ENCODE results near the gene CDYL. TPM values are rescaled to one million over a fixed set of nuclear protein-coding genes. Genes with fewer than 3 reads are reported as not detected.

The CDYL gene
- total RNA-seq, 4 donors from 2014 or later, result 24.1 to 24.8 (median 24.5) TPM

GRCh38 chr6:4756247-4756646 is 20.0 kb upstream of the CDYL start:
- DNase-seq (no peak), ATAC-seq (no peak)
- no peaks in the 10 kb centered on the region for H3K27me3 ChIP-seq
- no peaks in the 10 kb centered on the region for H3K9me3 ChIP-seq
- no peaks in the 10 kb centered on the region for H3K36me3 ChIP-seq
- no peak overlapping the region for H3K4me3 ChIP-seq
- intact Hi-C loops (cut with DNase I; ENCODE audit: low total_unique reads) (no loop called here), in situ Hi-C loops (cut with MboI; ENCODE audit: low sequenced_read_pairs in 4 of 4) (no loop called here)
- H3K27ac ChIP-seq, result no peak overlapping the region
- H3K4me1 ChIP-seq, result no peaks in the 10 kb centered on the region
- no peak for TF ChIP-seq CTCF (IDR thresholded peaks at IDR 0.05 in 4 of 5, conservative IDR thresholded peaks at IDR 0.05 in 1 of 5)
- TF ChIP-seq POLR2A (IDR thresholded peaks at IDR 0.05), result no peak

DNA sequence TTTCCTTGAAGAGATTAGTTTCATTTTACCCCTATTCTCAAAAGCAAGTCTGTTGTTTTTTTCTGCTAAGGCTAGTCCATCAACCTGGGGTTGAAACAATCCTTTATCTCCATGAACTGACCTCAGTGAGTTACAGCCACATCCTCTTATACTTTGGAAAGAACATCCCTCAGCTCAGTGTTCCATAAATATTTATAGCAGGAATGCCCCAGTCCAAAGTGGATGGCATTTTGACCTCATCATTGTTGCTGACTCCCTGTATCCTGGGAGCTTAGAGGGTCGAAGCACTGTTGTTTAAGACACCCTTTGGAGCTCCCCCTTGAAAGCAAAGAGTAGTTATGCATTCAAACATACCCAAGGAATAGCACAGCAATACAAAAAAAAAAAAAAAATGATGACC is 16.2 kb upstream of the CDYL start:
- Histone ChIP-seq H3K36me3 (no peaks in the 10 kb centered on the region), H3K4me1 (no peaks in the 10 kb centered on the region), H3K4me3 (no peak overlapping the region), H3K9me3 (peaks cover 0 to 5% (median 0%) of the 10 kb centered on the region in 3 donors), H3K27me3 (no peaks in the 10 kb centered on the region), H3K27ac (no peak overlapping the region)
- TF ChIP-seq POLR2A (IDR thresholded peaks at IDR 0.05) (no peak), CTCF (IDR thresholded peaks at IDR 0.05 in 4 of 5, conservative IDR thresholded peaks at IDR 0.05 in 1 of 5) (no peak)
- DNase-seq, result no peak
- ATAC-seq, result no peak
- in situ Hi-C loops (cut with MboI; ENCODE audit: low sequenced_read_pairs in 4 of 4), result loop anchor here in 1 of 4 donors (10.0 kb wide), 1 partner anchor 105 kb away; no protein-coding TSS in a partner anchor
- intact Hi-C loops (cut with DNase I; ENCODE audit: low total_unique reads), result no loop called here

DNA sequence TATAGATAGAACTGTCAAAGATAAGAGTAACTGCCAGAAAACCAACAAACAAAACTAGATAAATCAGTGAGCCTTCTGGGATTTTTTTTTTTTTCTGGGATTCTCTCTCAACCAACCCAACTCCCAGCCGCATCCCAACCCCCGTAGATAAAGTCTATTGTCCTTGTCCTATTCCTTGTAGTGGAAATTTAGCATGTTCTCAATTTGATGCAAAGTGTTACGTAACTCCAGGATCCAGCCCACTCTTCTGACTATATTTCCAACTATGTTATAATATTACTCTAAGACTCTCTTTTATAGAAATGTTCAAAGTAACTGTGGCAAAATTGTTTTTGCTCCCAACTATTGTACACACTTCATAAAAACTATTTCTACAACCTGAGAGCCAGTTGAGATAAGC is 15.4 kb upstream of the CDYL start:
- ATAC-seq, result no peak
- TF ChIP-seq POLR2A (IDR thresholded peaks at IDR 0.05), result no peak
- TF ChIP-seq CTCF (IDR thresholded peaks at IDR 0.05 in 4 of 5, conservative IDR thresholded peaks at IDR 0.05 in 1 of 5), result no peak
- Histone ChIP-seq H3K4me3 (no peak overlapping the region), H3K36me3 (no peaks in the 10 kb centered on the region), H3K27me3 (no peaks in the 10 kb centered on the region), H3K27ac (no peak overlapping the region), H3K4me1 (no peaks in the 10 kb centered on the region), H3K9me3 (peaks cover 0 to 5% (median 0%) of the 10 kb centered on the region in 3 donors)
- intact Hi-C loops (cut with DNase I; ENCODE audit: low total_unique reads) (no loop called here), in situ Hi-C loops (cut with MboI; ENCODE audit: low sequenced_read_pairs in 4 of 4) (loop anchor here in 1 of 4 donors (10.0 kb wide), 1 partner anchor 106 kb away; no protein-coding TSS in a partner anchor)
- no peak for DNase-seq

DNA sequence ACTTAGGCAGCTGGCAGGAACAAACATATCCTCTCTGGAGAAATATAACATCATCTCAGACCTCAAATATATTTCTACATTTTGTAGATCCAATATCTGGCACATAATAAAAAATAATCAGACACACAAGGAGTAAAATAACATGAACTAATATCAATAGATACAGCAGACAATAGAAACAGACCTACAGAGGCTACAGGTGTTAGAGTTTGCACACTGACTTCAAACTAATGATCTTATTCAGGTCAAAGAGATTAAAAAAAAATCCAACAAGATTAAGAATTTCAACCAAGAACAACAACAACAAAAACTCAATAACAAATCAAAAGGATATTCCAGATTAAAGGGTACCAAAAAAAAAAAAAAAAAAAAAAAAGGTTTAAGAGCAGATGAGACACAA is 13.9 kb upstream of the CDYL start:
- Histone ChIP-seq H3K4me3 (no peak overlapping the region), H3K36me3 (no peaks in the 10 kb centered on the region), H3K9me3 (peaks cover 0 to 5% (median 0%) of the 10 kb centered on the region in 3 donors), H3K27ac (no peak overlapping the region), H3K4me1 (no peaks in the 10 kb centered on the region), H3K27me3 (no peaks in the 10 kb centered on the region)
- intact Hi-C loops (cut with DNase I; ENCODE audit: low total_unique reads) (no loop called here), in situ Hi-C loops (cut with MboI; ENCODE audit: low sequenced_read_pairs in 4 of 4) (loop anchor here in 1 of 4 donors (10.0 kb wide), 1 partner anchor 107 kb away; no protein-coding TSS in a partner anchor)
- DNase-seq, result no peak
- ATAC-seq, result no peak
- TF ChIP-seq CTCF (IDR thresholded peaks at IDR 0.05 in 4 of 5, conservative IDR thresholded peaks at IDR 0.05 in 1 of 5) (no peak), POLR2A (IDR thresholded peaks at IDR 0.05) (no peak)

GRCh38 chr6:4763921-4764320 is 12.3 kb upstream of the CDYL start:
- DNase-seq, result no peak
- in situ Hi-C loops (cut with MboI; ENCODE audit: low sequenced_read_pairs in 4 of 4), result loop anchor here in 1 of 4 donors (10.0 kb wide), 1 partner anchor 109 kb away; no protein-coding TSS in a partner anchor
- no peaks in the 10 kb centered on the region for H3K36me3 ChIP-seq
- H3K4me3 ChIP-seq, result no peak overlapping the region
- H3K27me3 ChIP-seq, result no peaks in the 10 kb centered on the region
- peaks cover 0 to 5% (median 0%) of the 10 kb centered on the region in 3 donors for H3K9me3 ChIP-seq
- intact Hi-C loops (cut with DNase I; ENCODE audit: low total_unique reads), result no loop called here
- no peak for ATAC-seq
- no peaks in the 10 kb centered on the region for H3K4me1 ChIP-seq
- H3K27ac ChIP-seq, result no peak overlapping the region
- TF ChIP-seq CTCF (IDR thresholded peaks at IDR 0.05 in 4 of 5, conservative IDR thresholded peaks at IDR 0.05 in 1 of 5) (no peak), POLR2A (IDR thresholded peaks at IDR 0.05) (no peak)

All from gastrocnemius medialis (tissue), 4 donors.